GM19099 (cell line): Measurements from ENCODE around the gene TRAF7.

Experiments
- POLR2A ChIP-seq: IDR thresholded peaks from 3 replicates; pipeline ENCODE4 v1.6.1; 2011; ENCODE audit warnings: low read depth; ENCODE audit not compliant: insufficient read length; ENCODE audit errors: extremely low read depth

The TRAF7 gene

DNA sequence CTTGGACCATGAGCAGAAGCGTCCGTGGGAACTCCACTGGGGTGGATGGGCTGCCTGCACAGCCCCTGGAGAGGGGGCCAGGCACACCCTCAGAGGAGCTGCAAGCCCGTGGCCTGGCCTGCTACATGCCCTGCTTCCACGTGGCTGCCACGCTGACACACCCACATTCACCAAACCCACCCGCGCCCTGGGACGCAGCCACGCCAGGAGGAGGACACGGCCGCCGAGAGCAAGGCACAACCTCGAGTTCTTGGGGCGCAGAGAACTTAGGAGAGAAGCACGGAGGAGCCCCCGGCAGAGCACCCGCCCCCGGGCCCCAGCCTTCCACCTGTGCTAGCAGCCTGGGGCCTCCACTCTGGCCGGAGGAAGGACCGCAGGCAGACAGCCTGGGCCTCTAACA lies 22.0 kb downstream of the TRAF7 start:
- no peak for TF ChIP-seq POLR2A

DNA sequence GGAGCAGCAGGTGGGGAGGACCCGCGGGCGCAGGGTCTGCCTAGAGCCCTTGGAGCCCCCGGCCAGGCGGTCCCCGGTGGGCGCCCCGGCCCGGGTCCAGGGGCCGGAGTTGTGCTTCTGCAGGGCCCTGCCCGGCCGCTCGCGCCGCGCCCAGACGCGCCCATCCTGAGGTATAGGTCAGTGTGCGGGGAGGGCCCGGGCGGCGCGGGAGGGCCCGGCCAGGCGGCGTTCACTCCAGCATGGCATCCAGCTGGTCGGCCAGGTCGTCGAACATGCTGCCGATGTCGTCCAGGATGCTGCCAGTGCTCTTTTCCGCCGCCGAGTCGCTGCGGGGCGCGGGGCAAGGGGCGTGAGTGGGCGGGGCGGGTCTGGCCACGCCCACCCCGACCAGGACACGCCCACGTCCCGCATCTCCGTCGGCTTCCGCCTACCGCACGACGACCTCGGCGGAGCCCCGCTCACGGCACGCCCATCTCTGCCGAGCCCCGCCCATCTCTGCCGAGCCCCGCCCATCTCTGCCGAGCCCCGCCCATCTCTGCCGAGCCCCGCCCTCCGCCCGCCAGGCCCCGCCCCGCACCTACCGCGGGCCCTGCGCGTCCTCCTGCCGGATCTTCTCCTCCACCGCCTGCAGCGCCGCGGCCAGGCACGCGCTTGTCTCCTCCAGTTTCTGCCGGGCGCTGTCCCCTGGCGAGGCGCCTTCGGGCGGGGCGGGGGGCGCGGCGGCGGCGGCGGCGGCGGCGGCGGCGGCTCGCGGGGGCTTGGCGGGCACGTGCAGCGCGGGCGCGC lies 22.9 kb downstream of the TRAF7 start:
- no peak for TF ChIP-seq POLR2A

- TF ChIP-seq POLR2A: no peak
Measured at GRCh38 chr16:2179107-2179501, 23.5 kb downstream of the TRAF7 start.

- TF ChIP-seq POLR2A: no peak
Measured at GRCh38 chr16:2179576-2179975, 24.0 kb downstream of the TRAF7 start.

DNA sequence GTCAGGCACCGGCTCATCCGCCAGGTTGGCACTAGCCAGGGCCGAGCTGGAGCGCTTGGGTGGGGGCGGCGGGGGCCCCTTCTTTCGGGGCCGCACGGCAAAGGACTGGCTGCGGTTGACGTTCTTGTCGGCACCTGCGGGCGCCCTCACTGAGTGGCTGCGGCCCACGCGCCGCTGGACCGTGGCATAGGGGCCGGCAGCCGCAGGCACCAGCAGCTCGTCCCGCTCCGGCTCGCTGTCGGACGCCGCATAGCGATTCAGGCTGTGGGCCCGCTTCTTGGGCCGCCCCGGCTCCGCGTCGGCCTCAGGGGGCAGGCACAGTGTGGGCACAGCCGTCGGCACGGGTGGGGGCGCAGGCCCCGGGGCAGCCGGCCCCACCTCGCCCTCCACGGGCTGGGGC lies 24.9 kb downstream of the TRAF7 start:
- no peak for TF ChIP-seq POLR2A

GRCh38 chr16:2180962-2181923 lies 25.7 kb downstream of the TRAF7 start:
- TF ChIP-seq POLR2A: no peak

DNA sequence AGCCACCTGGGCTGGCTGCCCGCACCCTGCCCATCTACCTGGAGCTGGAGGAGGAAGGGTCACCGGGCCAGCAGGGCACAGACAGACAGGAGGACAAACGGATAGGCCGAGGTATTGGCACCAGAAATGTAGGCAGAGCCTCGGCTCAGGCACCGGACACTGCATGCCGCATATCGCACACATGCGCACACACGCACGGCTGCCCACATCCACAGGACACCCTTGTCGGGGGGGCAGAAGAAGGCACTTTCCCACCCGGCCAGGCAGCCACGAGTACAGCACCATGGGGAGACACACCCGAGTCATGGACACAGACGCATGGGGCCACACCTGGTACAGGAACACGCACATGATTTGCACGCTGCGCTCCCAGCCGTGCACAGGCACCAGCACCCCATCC lies 26.4 kb downstream of the TRAF7 start:
- TF ChIP-seq POLR2A: no peak

GRCh38 chr16:2183671-2184070 lies 28.1 kb downstream of the TRAF7 start:
- no peak for TF ChIP-seq POLR2A

- TF ChIP-seq POLR2A: no peak
Measured at GRCh38 chr16:2184346-2184745, 28.8 kb downstream of the TRAF7 start.

GRCh38 chr16:2184962-2185361 lies 29.4 kb downstream of the TRAF7 start:
- no peak for TF ChIP-seq POLR2A

- no peak for TF ChIP-seq POLR2A
Measured at GRCh38 chr16:2186064-2186463, 30.5 kb downstream of the TRAF7 start.

GRCh38 chr16:2186505-2186904 lies 30.9 kb downstream of the TRAF7 start:
- TF ChIP-seq POLR2A: no peak

DNA sequence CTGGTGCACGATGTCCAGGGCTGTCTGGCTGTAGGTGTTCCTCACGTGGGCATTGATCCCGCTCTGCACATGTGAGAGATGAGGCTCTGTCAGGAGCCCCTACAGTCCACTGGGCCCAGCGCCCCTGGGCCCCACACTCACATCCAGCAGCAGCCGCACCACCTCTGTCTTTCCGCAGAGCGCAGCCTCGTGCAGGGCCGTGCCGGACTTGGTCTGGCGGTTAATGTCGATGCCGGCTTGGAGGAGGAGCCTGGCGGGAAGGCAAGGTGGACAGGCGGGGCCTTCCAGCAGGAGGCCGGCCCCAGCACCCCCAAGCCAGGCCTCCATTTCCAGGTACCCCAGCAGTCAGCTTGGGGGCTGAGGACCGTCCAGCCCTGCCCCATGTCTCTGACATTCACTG lies 31.6 kb downstream of the TRAF7 start:
- TF ChIP-seq POLR2A: no peak

DNA sequence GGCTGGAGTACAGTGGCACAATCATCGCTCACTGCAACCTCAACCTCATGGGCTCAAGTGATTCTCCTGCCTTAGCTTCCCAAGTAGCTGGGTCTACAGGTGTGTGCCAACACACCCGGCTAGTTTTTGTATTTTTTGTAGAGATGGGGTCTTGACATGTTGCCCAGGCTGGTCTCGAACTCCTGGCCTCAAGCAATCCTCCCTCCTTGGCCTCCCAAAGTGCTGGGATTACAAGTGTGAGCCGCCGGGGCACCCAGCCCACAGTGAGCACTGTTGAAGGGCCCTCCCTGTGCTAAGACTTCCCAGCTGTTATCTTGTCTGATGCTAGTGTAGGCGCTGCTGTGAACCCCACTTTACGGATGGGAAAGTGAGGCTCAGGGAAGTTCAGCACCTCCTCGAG lies 32.8 kb downstream of the TRAF7 start:
- no peak for TF ChIP-seq POLR2A

DNA sequence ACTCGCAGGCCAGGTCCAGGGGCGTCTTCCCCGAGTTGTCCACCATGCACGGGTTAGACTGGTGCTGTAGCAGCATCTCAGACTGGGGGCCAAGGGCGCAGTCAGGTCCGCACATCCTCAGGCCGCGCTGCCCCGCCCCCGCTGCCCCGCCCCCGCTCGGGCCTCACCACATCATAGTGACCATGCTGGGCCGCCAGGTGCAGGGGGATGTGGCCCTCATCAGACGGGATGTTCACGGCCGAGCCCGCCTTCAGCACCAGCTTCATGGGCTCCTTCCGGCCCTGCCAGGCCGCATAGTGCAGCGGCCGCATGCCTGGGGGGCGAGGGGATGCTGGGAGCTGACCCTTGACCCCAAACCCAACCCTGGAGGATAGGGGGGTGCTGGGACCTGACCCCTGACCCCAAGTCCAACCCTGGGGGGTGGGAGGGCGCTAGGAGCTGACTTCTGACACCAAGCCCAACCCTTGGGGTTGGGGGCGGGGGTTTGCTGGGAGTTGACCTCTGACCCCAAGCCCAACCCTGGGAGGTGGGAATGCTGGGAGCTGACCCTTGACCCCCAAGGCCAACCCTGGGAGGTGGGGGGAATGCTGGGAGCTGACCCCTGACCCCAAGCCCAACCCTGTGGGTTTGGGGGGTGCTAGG lies 33.8 kb downstream of the TRAF7 start:
- TF ChIP-seq POLR2A: no peak
